SK-N-SH (cell line): ENCODE measurements around the gene ITGAV. TPM values are rescaled to one million over a fixed set of nuclear protein-coding genes. Genes with fewer than 3 reads are reported as not detected.

ENCODE experiments used
- CTCF ChIA-PET: fragments of 300-600, 350-600 bp; formaldehyde crosslinking; extraction: SDS; loops from one replicate; lab custom pipeline; 2021; lab: Yijun Ruan, JAX
- POLR2A ChIA-PET: fragments of 350-600 bp; sonication (Branson Sonifier 250); formaldehyde crosslinking; extraction: SDS; loops from one replicate; lab custom pipeline; 2020; ENCODE audit warnings: antibody characterized with exemption, inconsistent platforms; lab: Yijun Ruan, JAX
- DNase-seq: peaks from one replicate; pipeline ENCODE4 v3.0.0; 2012
- H2AFZ ChIP-seq: fragments of 200-600 bp; sonication (generic); 2 replicates; pipeline ENCODE4 v1.8.1; 2016; ENCODE audit warnings: antibody characterized with exemption, mild to moderate bottlenecking, low read depth
- H3F3A ChIP-seq: fragments of 200-600 bp; sonication (generic); replicated peaks from 2 replicates; pipeline ENCODE3; 2016; ENCODE audit warnings: antibody characterized with exemption, mild to moderate bottlenecking; ENCODE audit not compliant: insufficient read depth
- H3K27ac ChIP-seq, 2 experiments: fragments of 200-500 bp in 1 of 2; fragments of 200-600 bp in 1 of 2; sonication (Bioruptor generic) in 1 of 2; sonication (generic), shearing (Covaris generic) in 1 of 2; 2 replicates each; pipeline versions ENCODE4 v1.5.1 to v1.6.1; 2014 to 2016; ENCODE audit warnings: low read depth in 2 of 2, inconsistent platforms in 1 of 2, low read length in 1 of 2, mild to moderate bottlenecking in 1 of 2, mixed read lengths in 1 of 2
- H3K27me3 ChIP-seq: fragments of 200-600 bp; sonication (generic), shearing (Covaris generic); 2 replicates; pipeline ENCODE4 v1.6.1; 2016; ENCODE audit warnings: mixed run types; ENCODE audit not compliant: insufficient read depth
- H3K36me3 ChIP-seq, 2 experiments: fragments of 200-500 bp in 1 of 2; fragments of 200-600 bp in 1 of 2; sonication (Bioruptor generic) in 1 of 2; sonication (generic) in 1 of 2; replicated peaks in 1 of 2; 2 replicates each; pipeline versions ENCODE3 to v1.5.1; 2014 to 2016; ENCODE audit warnings: low read length in 1 of 2, mild to moderate bottlenecking in 1 of 2; ENCODE audit not compliant: insufficient read depth in 2 of 2, control insufficient read depth in 1 of 2
- H3K4me1 ChIP-seq, 2 experiments: fragments of 200-500 bp in 1 of 2; fragments of 200-600 bp in 1 of 2; sonication (Bioruptor generic) in 1 of 2; sonication (generic), shearing (Covaris generic) in 1 of 2; 2 replicates each; pipeline versions ENCODE4 v1.5.1 to v1.6.1; 2014 to 2016; ENCODE audit warnings: low read depth in 1 of 2, low read length in 1 of 2, mixed run types in 1 of 2; ENCODE audit not compliant: insufficient read depth in 2 of 2, control insufficient read depth in 1 of 2
- H3K4me2 ChIP-seq: fragments of 200-600 bp; sonication (generic), shearing (Covaris generic); 2 replicates; pipeline ENCODE4 v1.6.1; 2017; ENCODE audit warnings: mixed run types
- H3K4me3 ChIP-seq, 2 experiments: fragments of 200-500 bp in 1 of 2; fragments of 200-600 bp in 1 of 2; sonication (Bioruptor generic) in 1 of 2; sonication (generic), shearing (Covaris generic) in 1 of 2; 2 replicates each; pipeline versions ENCODE4 v1.5.1 to v1.8.1; 2014 to 2016; ENCODE audit warnings: low read depth in 2 of 2, inconsistent platforms in 1 of 2, low read length in 1 of 2, mild to moderate bottlenecking in 1 of 2, mixed read lengths in 1 of 2, moderate library complexity in 1 of 2
- H3K79me2 ChIP-seq: fragments of 200-600 bp; sonication (generic); 2 replicates; pipeline ENCODE4 v1.8.1; 2017; ENCODE audit warnings: mild to moderate bottlenecking; ENCODE audit not compliant: insufficient read depth
- H3K9ac ChIP-seq: fragments of 200-600 bp; sonication (generic); 2 replicates; pipeline ENCODE4 v1.6.1; 2017; ENCODE audit warnings: mixed run types
- H3K9me2 ChIP-seq: fragments of 200-600 bp; sonication (generic); 2 replicates; pipeline ENCODE4 v1.6.1; 2017; ENCODE audit warnings: mixed run types
- H3K9me3 ChIP-seq: fragments of 200-600 bp; sonication (generic); 2 replicates; pipeline ENCODE4 v1.6.1; 2017; ENCODE audit warnings: mixed run types, mild to moderate bottlenecking, moderate library complexity
- H4K20me1 ChIP-seq: fragments of 200-600 bp; sonication (generic); 2 replicates; pipeline ENCODE4 v1.6.1; 2017; ENCODE audit warnings: mild to moderate bottlenecking, mixed run types; ENCODE audit not compliant: insufficient read depth
- EP300 ChIP-seq, 2 experiments: IDR thresholded peaks; 2 replicates each; pipeline versions ENCODE4 v1.4.0 to v1.6.1; 2012; ENCODE audit warnings: borderline replicate concordance in 1 of 2, low read depth in 1 of 2, low read length in 1 of 2
- FOSL2 ChIP-seq: IDR thresholded peaks from 2 replicates; pipeline ENCODE4 v1.4.0; 2012; ENCODE audit warnings: low read depth, mild to moderate bottlenecking, moderate library complexity, borderline replicate concordance
- GABPA ChIP-seq: IDR thresholded peaks from 2 replicates; pipeline ENCODE4 v1.4.0; 2012; ENCODE audit warnings: low read depth, mild to moderate bottlenecking
- GATA2 ChIP-seq: sonication (generic); formaldehyde crosslinking; IDR thresholded peaks from 2 replicates; pipeline ENCODE4 v1.5.0; 2020; ENCODE audit warnings: mild to moderate bottlenecking, missing genetic modification reagents
- JUND ChIP-seq: IDR thresholded peaks from 2 replicates; pipeline ENCODE4 v1.4.0; 2012
- MEF2A ChIP-seq: IDR thresholded peaks from 2 replicates; pipeline ENCODE4 v1.4.0; 2012; ENCODE audit warnings: low read depth, borderline replicate concordance
- MXI1 ChIP-seq: IDR thresholded peaks from 2 replicates; pipeline ENCODE4 v1.6.1; 2012; ENCODE audit warnings: mild to moderate bottlenecking, low read depth, low read length, improper control_type of control experiment
- NFIC ChIP-seq: IDR thresholded peaks from 2 replicates; pipeline ENCODE4 v1.4.0; 2012; ENCODE audit warnings: borderline replicate concordance
- NRF1 ChIP-seq: IDR thresholded peaks from 2 replicates; pipeline ENCODE4 v1.6.1; 2012; ENCODE audit warnings: low read depth, mild to moderate bottlenecking, low read length
- RCOR1 ChIP-seq: fragments of 150-350 bp; IDR thresholded peaks from 2 replicates; pipeline ENCODE4 v1.6.1; 2017; ENCODE audit warnings: antibody characterized with exemption, low read length
- RFX5 ChIP-seq: IDR thresholded peaks from 2 replicates; pipeline ENCODE4 v1.6.1; 2012; ENCODE audit warnings: mild to moderate bottlenecking, improper control_type of control experiment, low read length
- TCF12 ChIP-seq: IDR thresholded peaks from 2 replicates; pipeline ENCODE4 v1.4.0; 2012
- YY1 ChIP-seq: IDR thresholded peaks from 2 replicates; pipeline ENCODE4 v1.4.0; 2012; ENCODE audit warnings: low read depth, mild to moderate bottlenecking
- WGBS: methylation state at CpG from one replicate; pipeline ENCODE4 v1.1.6; 2017; ENCODE audit warnings: low lambda C conversion rate; 5-methylcytosine and 5-hydroxymethylcytosine counted together
- polyA plus RNA-seq, 3 experiments: library from polyadenylated mRNA; depleted of rRNA; stranded (reverse); fragments of >200 nt; gene quantifications; 2 replicates each; pipeline ENCODE4 v1.2.3, GENCODE V29; 2012
- TF ChIP-seq, protein P1 (sequence below): fragments of 150-350 bp; IDR thresholded peaks from 2 replicates; pipeline ENCODE4 v1.6.1; 2016; ENCODE audit warnings: mild to moderate bottlenecking, low read depth, low read length
- TF ChIP-seq, protein P2 (sequence below): IDR thresholded peaks from 2 replicates; pipeline ENCODE4 v1.4.0; 2012; ENCODE audit warnings: low read depth, borderline replicate concordance
- TF ChIP-seq, protein P3 (sequence below): fragments of 200-600 bp; sonication (generic); IDR thresholded peaks from 2 replicates; pipeline ENCODE4 v1.6.1; 2017; ENCODE audit warnings: antibody characterized with exemption, mild to moderate bottlenecking, moderate library complexity
- TF ChIP-seq, protein P4 (sequence below): IDR thresholded peaks from 2 replicates; pipeline ENCODE4 v1.4.0; 2012; ENCODE audit warnings: low read depth, borderline replicate concordance

Gene ITGAV
- polyA plus RNA-seq, 1 of the 3 experiments (the other 2 are of a cell fraction) = 24.3 TPM

DNA sequence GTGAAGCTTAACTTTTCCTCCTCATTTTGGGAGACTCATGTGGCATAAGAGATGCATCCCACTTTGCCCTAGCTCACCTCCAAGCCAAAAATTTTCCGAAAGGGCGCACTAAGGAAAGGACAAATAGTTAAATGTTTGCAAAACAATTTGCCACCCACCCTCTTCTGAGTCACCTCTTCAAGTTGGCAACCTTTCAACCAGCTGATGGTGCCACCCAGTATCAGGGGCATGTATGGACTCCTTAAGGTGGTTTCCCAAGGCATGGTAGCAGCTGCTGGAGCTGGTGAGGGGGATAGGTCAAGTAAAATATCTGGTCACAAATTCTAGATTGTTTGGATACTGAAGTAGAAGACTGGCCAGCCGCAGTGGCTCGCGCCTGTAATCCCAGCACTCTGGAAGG is 17.2 kb upstream of the ITGAV start:
- H2AFZ ChIP-seq = no peak overlapping the region
- no peaks in the 10 kb centered on the region for H3K9me2 ChIP-seq
- H4K20me1 ChIP-seq = no peaks in the 10 kb centered on the region
- TF ChIP-seq TCF12 = no peak
- TF ChIP-seq GABPA = no peak
- no peak for TF ChIP-seq JUND
- TF ChIP-seq NFIC = no peak
- TF ChIP-seq, all 33 proteins: peak for 0
- no peaks in the 10 kb centered on the region for H3K36me3 ChIP-seq
- no peak overlapping the region for H3K27ac ChIP-seq
- ChIA-PET POLR2A (no interaction called here), CTCF (interaction anchor here (1.1 to 1.5 kb wide), 2 partner anchors 11 to 69 kb away, joined by 3 to 4 read pairs; no protein-coding TSS in a partner anchor)
- H3K4me2 ChIP-seq = no peak overlapping the region
- H3K9me3 ChIP-seq = no peaks in the 10 kb centered on the region
- H3K27me3 ChIP-seq = no peaks in the 10 kb centered on the region
- 83% methylated on average over 5 of the region's 5 CpGs for WGBS
- DNase-seq = no peak
- no peak overlapping the region for H3K4me3 ChIP-seq
- H3K9ac ChIP-seq = no peak overlapping the region
- no peaks in the 10 kb centered on the region for H3K79me2 ChIP-seq
- H3K4me1 ChIP-seq = peaks cover 6 to 28% of the 10 kb centered on the region in 2 experiments
- peaks cover 29% of the 10 kb centered on the region for H3F3A ChIP-seq

DNA sequence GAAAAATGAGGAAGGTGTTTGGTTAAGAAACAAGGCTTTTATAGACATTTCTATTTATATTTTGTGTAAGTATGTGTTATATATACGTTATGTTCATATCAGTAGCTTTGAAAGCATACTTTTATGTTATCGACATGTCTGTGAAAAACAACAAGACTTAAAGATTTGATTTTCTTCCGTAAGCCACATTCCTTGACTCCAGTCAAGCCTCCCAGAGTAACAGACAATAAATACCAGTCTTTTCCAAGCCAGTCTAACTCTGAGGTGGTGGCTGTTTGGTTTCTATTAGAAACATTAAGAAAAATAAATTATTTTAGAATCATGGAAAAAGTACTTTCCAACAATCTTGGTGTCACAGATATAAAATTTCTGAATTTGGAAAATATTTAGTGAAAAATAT is 16.3 kb upstream of the ITGAV start:
- no peaks in the 10 kb centered on the region for H3K36me3 ChIP-seq
- peaks cover 6 to 28% of the 10 kb centered on the region in 2 experiments for H3K4me1 ChIP-seq
- no peak overlapping the region for H2AFZ ChIP-seq
- H3K9ac ChIP-seq = no peak overlapping the region
- no peaks in the 10 kb centered on the region for H3K27me3 ChIP-seq
- TF ChIP-seq NFIC (no peak), EP300 (IDR thresholded peaks at IDR 0.05; ENCODE audit: borderline replicate concordance in 1 of 2, low read depth in 1 of 2, low read length in 1 of 2) (no peak), GABPA (no peak), FOSL2 (no peak), GATA2 (no peak), RFX5 (no peak), RCOR1 (no peak), YY1 (no peak), MEF2A (no peak)
- TF ChIP-seq, protein P1, sequence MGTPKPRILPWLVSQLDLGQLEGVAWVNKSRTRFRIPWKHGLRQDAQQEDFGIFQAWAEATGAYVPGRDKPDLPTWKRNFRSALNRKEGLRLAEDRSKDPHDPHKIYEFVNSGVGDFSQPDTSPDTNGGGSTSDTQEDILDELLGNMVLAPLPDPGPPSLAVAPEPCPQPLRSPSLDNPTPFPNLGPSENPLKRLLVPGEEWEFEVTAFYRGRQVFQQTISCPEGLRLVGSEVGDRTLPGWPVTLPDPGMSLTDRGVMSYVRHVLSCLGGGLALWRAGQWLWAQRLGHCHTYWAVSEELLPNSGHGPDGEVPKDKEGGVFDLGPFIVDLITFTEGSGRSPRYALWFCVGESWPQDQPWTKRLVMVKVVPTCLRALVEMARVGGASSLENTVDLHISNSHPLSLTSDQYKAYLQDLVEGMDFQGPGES = no peak
- POLR2A ChIA-PET = no interaction called here
- H3K4me2 ChIP-seq = no peak overlapping the region
- no peaks in the 10 kb centered on the region for H3K79me2 ChIP-seq
- WGBS = 95% methylated on average over 3 of the region's 3 CpGs
- H3K4me3 ChIP-seq = no peak overlapping the region
- H3K9me3 ChIP-seq = no peaks in the 10 kb centered on the region
- DNase-seq = no peak
- H4K20me1 ChIP-seq = no peaks in the 10 kb centered on the region
- H3K9me2 ChIP-seq = no peaks in the 10 kb centered on the region
- H3F3A ChIP-seq = peaks cover 29% of the 10 kb centered on the region
- CTCF ChIA-PET = no interaction called here
- H3K27ac ChIP-seq = no peak overlapping the region

DNA sequence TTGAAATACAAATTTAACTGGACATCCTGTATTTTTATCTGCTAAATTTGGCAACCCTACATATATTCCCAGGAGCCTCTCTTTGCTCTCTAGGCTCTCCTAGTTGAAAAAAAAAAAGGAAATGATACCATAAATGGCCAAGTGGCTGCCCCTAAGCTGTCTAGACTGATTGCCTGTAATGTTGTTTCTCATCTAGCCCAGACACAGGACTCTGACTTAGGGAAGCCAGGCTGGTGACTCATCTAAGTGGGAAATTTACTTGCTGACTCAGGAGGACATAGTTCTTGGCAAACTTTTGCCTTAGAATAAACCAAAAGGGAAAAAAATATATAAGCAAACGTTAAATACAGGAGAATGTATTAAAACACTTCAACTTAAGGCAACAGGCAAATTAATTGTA is 14.6 kb upstream of the ITGAV start:
- no peaks in the 10 kb centered on the region for H4K20me1 ChIP-seq
- peak overlapping the region; percentile 69 to 93; a peak in 3 of 4 replicates for H3K27ac ChIP-seq
- H3K79me2 ChIP-seq = no peaks in the 10 kb centered on the region
- no peaks in the 10 kb centered on the region for H3K9me3 ChIP-seq
- peaks cover 6 to 21% of the 10 kb centered on the region in 2 experiments for H3K4me1 ChIP-seq
- H3K36me3 ChIP-seq = no peaks in the 10 kb centered on the region
- 2% methylated on average over 1 of the region's 1 CpG for WGBS
- H3K4me2 ChIP-seq = peak overlapping the region; percentile 47; the same call in 1 of the 2 replicates
- no peaks in the 10 kb centered on the region for H3K27me3 ChIP-seq
- peaks cover 29% of the 10 kb centered on the region for H3F3A ChIP-seq
- no peak overlapping the region; a peak in 1 of 4 replicates for H3K4me3 ChIP-seq
- peak overlapping the region; percentile 30; the same call in 1 of the 2 replicates for H3K9ac ChIP-seq
- ChIA-PET CTCF (interaction anchor here (0.7 to 1.3 kb wide), 3 partner anchors 9 to 514 kb away, joined by 3 to 6 read pairs (median 4); no protein-coding TSS in a partner anchor), POLR2A (no interaction called here)
- peak; percentile 41 for DNase-seq
- H3K9me2 ChIP-seq = no peaks in the 10 kb centered on the region
- H2AFZ ChIP-seq = no peak overlapping the region
- TF ChIP-seq, protein P2, sequence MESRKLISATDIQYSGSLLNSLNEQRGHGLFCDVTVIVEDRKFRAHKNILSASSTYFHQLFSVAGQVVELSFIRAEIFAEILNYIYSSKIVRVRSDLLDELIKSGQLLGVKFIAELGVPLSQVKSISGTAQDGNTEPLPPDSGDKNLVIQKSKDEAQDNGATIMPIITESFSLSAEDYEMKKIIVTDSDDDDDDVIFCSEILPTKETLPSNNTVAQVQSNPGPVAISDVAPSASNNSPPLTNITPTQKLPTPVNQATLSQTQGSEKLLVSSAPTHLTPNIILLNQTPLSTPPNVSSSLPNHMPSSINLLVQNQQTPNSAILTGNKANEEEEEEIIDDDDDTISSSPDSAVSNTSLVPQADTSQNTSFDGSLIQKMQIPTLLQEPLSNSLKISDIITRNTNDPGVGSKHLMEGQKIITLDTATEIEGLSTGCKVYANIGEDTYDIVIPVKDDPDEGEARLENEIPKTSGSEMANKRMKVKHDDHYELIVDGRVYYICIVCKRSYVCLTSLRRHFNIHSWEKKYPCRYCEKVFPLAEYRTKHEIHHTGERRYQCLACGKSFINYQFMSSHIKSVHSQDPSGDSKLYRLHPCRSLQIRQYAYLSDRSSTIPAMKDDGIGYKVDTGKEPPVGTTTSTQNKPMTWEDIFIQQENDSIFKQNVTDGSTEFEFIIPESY = 0 out of 2 replicates have a peak, but pooled peaks have one; percentile 40
- TF ChIP-seq MXI1 = no peak
- TF ChIP-seq YY1 = no peak
- no peak for TF ChIP-seq NRF1
- TF ChIP-seq, protein P3, sequence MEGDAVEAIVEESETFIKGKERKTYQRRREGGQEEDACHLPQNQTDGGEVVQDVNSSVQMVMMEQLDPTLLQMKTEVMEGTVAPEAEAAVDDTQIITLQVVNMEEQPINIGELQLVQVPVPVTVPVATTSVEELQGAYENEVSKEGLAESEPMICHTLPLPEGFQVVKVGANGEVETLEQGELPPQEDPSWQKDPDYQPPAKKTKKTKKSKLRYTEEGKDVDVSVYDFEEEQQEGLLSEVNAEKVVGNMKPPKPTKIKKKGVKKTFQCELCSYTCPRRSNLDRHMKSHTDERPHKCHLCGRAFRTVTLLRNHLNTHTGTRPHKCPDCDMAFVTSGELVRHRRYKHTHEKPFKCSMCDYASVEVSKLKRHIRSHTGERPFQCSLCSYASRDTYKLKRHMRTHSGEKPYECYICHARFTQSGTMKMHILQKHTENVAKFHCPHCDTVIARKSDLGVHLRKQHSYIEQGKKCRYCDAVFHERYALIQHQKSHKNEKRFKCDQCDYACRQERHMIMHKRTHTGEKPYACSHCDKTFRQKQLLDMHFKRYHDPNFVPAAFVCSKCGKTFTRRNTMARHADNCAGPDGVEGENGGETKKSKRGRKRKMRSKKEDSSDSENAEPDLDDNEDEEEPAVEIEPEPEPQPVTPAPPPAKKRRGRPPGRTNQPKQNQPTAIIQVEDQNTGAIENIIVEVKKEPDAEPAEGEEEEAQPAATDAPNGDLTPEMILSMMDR = no peak
- TF ChIP-seq, protein P4, sequence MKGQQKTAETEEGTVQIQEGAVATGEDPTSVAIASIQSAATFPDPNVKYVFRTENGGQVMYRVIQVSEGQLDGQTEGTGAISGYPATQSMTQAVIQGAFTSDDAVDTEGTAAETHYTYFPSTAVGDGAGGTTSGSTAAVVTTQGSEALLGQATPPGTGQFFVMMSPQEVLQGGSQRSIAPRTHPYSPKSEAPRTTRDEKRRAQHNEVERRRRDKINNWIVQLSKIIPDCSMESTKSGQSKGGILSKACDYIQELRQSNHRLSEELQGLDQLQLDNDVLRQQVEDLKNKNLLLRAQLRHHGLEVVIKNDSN = no peak
- peak; percentile 95 for TF ChIP-seq JUND
